Fibroblast of lung (primary cell): Measurements from ENCODE around the gene POTEJ. TPM values are rescaled to one million over a fixed set of nuclear protein-coding genes. Genes with fewer than 3 reads are reported as not detected.
"Not testable (repeated sequence)": the region's sequence is repeated elsewhere in the genome, so short reads cannot be mapped to it uniquely, and the experiment has no call there.

ENCODE experiments used
- DNase-seq, 2 donors: peaks; one replicate each; pipeline versions ENCODE4 v3.0.0 to v3.0.0-alpha.2; 2010; ENCODE audit warnings: low read depth in 2 of 2
- H2AFZ ChIP-seq: 2 replicates; pipeline ENCODE4 v1.5.1; 2012; ENCODE audit warnings: low read length, control low read depth, inconsistent platforms
- H3K27ac ChIP-seq: 2 replicates; pipeline ENCODE4 v1.5.1; 2011; ENCODE audit warnings: low read length, control low read depth; ENCODE audit not compliant: insufficient read depth
- H3K27me3 ChIP-seq: 2 replicates; pipeline ENCODE4 v1.5.1; 2011; ENCODE audit warnings: mild to moderate bottlenecking, low read length; ENCODE audit not compliant: control insufficient read depth, insufficient read depth
- H3K36me3 ChIP-seq: 2 replicates; pipeline ENCODE4 v1.5.1; 2011; ENCODE audit warnings: low read length; ENCODE audit not compliant: control insufficient read depth, insufficient read depth
- H3K4me1 ChIP-seq: 2 replicates; pipeline ENCODE4 v1.5.1; 2011; ENCODE audit warnings: low read length; ENCODE audit not compliant: control insufficient read depth, insufficient read depth; ENCODE audit errors: extremely low read depth
- H3K4me2 ChIP-seq: 2 replicates; pipeline ENCODE4 v1.5.1; 2011; ENCODE audit warnings: low read length, control low read depth; ENCODE audit not compliant: insufficient read depth; ENCODE audit errors: extremely low read depth
- H3K4me3 ChIP-seq, 4 experiments: fragments of 200-600 bp in 1 of 4; sonication (generic) in 1 of 4; replicated peaks in 1 of 4; 2 replicates each; pipeline ENCODE4 v1.5.1; 2011 to 2016; ENCODE audit warnings: low read length in 4 of 4, low read depth in 3 of 4, mild to moderate bottlenecking in 3 of 4, control low read depth in 2 of 4, inconsistent platforms in 1 of 4, mixed read lengths in 1 of 4; ENCODE audit not compliant: insufficient read depth in 1 of 4; ENCODE audit errors: control extremely low read depth in 1 of 4
- H3K79me2 ChIP-seq: 2 replicates; pipeline ENCODE4 v1.5.1; 2012; ENCODE audit warnings: mild to moderate bottlenecking, low read length, inconsistent platforms; ENCODE audit not compliant: control insufficient read depth, insufficient read depth
- H3K9ac ChIP-seq: 2 replicates; pipeline ENCODE4 v1.5.1; 2011; ENCODE audit warnings: mild to moderate bottlenecking, low read length, control low read depth; ENCODE audit not compliant: insufficient read depth
- H3K9me3 ChIP-seq: 2 replicates; pipeline ENCODE4 v1.5.1; 2012; ENCODE audit warnings: low read depth, low read length; ENCODE audit not compliant: control insufficient read depth, insufficient read depth
- H4K20me1 ChIP-seq: 2 replicates; pipeline ENCODE4 v1.5.1; 2011; ENCODE audit warnings: low read length; ENCODE audit not compliant: control insufficient read depth, insufficient read depth; ENCODE audit errors: extremely low read depth
- polyA plus RNA-seq, 2 donors: library from polyadenylated mRNA; depleted of rRNA in 1 of 2; stranded (reverse) in 1 of 2; unstranded in 1 of 2; fragments of >200 nt; gene quantifications; 2 replicates each; pipeline ENCODE4 v1.2.1, GENCODE V29; 2011 to 2012; ENCODE audit warnings: missing spikeins in 1 of 2
- total RNA-seq: library from RNA; depleted of rRNA; stranded (reverse); fragments of >200 nt; gene quantifications from 2 replicates; pipeline ENCODE4 v1.2.1, GENCODE V29; 2014

The POTEJ gene
- total and polyA plus RNA-seq, 2 donors (not counting 1 experiment from before 2014, with no cell fraction given), result not detected

GRCh38 chr2:130590842-130591359 lies 20.3 kb upstream of the POTEJ start:
- H3K4me2 ChIP-seq, H3K27ac ChIP-seq, DNase-seq, H3K79me2 ChIP-seq, H3K4me3 ChIP-seq, H3K27me3 ChIP-seq, H3K9ac ChIP-seq, H2AFZ ChIP-seq, H3K36me3 ChIP-seq, H4K20me1 ChIP-seq, H3K4me1 ChIP-seq, H3K9me3 ChIP-seq: not testable (repeated sequence)

- not testable (repeated sequence) for H4K20me1 ChIP-seq, DNase-seq, H2AFZ ChIP-seq, H3K27ac ChIP-seq, H3K4me2 ChIP-seq, H3K4me1 ChIP-seq, H3K27me3 ChIP-seq, H3K79me2 ChIP-seq, H3K4me3 ChIP-seq, H3K9ac ChIP-seq, H3K36me3 ChIP-seq, H3K9me3 ChIP-seq
These were observed 18.3 kb upstream of the POTEJ start for GRCh38 chr2:130592791-130593414.

- H3K4me3 ChIP-seq, DNase-seq, H3K4me1 ChIP-seq, H3K36me3 ChIP-seq, H2AFZ ChIP-seq, H3K27me3 ChIP-seq, H3K9me3 ChIP-seq, H4K20me1 ChIP-seq, H3K9ac ChIP-seq, H3K79me2 ChIP-seq, H3K27ac ChIP-seq, H3K4me2 ChIP-seq: not testable (repeated sequence)
These were observed 17.2 kb upstream of the POTEJ start for GRCh38 chr2:130594011-130594410.

GRCh38 chr2:130596757-130597156 lies 14.5 kb upstream of the POTEJ start:
- H3K79me2 ChIP-seq, H3K4me2 ChIP-seq, H3K27ac ChIP-seq, H3K9ac ChIP-seq, H3K9me3 ChIP-seq, H3K36me3 ChIP-seq, H2AFZ ChIP-seq, H4K20me1 ChIP-seq, H3K4me3 ChIP-seq, H3K4me1 ChIP-seq, H3K27me3 ChIP-seq, DNase-seq: not testable (repeated sequence)

- H3K36me3 ChIP-seq, H3K9ac ChIP-seq, DNase-seq, H3K27me3 ChIP-seq, H3K27ac ChIP-seq, H3K4me2 ChIP-seq, H3K4me1 ChIP-seq, H2AFZ ChIP-seq, H3K79me2 ChIP-seq, H4K20me1 ChIP-seq, H3K9me3 ChIP-seq, H3K4me3 ChIP-seq: not testable (repeated sequence)
These were observed 13.2 kb upstream of the POTEJ start for GRCh38 chr2:130597994-130598393.

GRCh38 chr2:130598463-130598862 lies 12.8 kb upstream of the POTEJ start:
- not testable (repeated sequence) for H3K4me3 ChIP-seq, H3K4me2 ChIP-seq, H3K4me1 ChIP-seq, H2AFZ ChIP-seq, H4K20me1 ChIP-seq, H3K36me3 ChIP-seq, H3K27me3 ChIP-seq, H3K9me3 ChIP-seq, DNase-seq, H3K27ac ChIP-seq, H3K9ac ChIP-seq, H3K79me2 ChIP-seq

- not testable (repeated sequence) for H3K27me3 ChIP-seq, H3K79me2 ChIP-seq, H4K20me1 ChIP-seq, H3K27ac ChIP-seq, H3K9me3 ChIP-seq, H3K9ac ChIP-seq, H3K36me3 ChIP-seq, H2AFZ ChIP-seq, H3K4me3 ChIP-seq, DNase-seq, H3K4me1 ChIP-seq, H3K4me2 ChIP-seq
These were observed 11.8 kb upstream of the POTEJ start, which contains the start of gene CFC1 for GRCh38 chr2:130599393-130599792. Gene CFC1 (minus strand): TSS chr2:130599575. CDS start chr2:130599287, 288 bp downstream.
